IMR-90 (cell line): Measurements from ENCODE around the gene MDFI. TPM values are rescaled to one million over a fixed set of nuclear protein-coding genes. Genes with fewer than 3 reads are reported as not detected.

Experiments
- ATAC-seq: fragments of 200-7000 bp; cut with Tn5 transposase; 2 replicates; pipeline ENCODE4 v1.9.1; 2020; ENCODE audit warnings: low read depth, mild to moderate bottlenecking, moderate library complexity
- BruUV-seq: library from RNA; stranded (reverse); fragments of 400-500 nt; replicated peaks from 2 replicates; lab custom pipeline; 2021; lab: Mats Ljungman, UMichigan
- CTCF ChIA-PET: fragments of 300-600 bp; formaldehyde crosslinking; extraction: SDS; loops from one replicate; lab custom pipeline; 2021; ENCODE audit warnings: antibody characterized with exemption; lab: Yijun Ruan, JAX
- POLR2A ChIA-PET: fragments of 300-600 bp; sonication (Branson Sonifier 250); formaldehyde crosslinking; loops from one replicate; lab custom pipeline; 2022; ENCODE audit warnings: antibody characterized with exemption; ENCODE audit not compliant: unreplicated experiment; lab: Charles Lee
- DNase-seq: peaks from one replicate; pipeline ENCODE4 v3.0.0; 2013
- H2AFZ ChIP-seq: replicated peaks from 2 replicates; pipeline ENCODE3; 2013; ENCODE audit warnings: low read length, mild to moderate bottlenecking; ENCODE audit not compliant: poor library complexity
- H2AK5ac ChIP-seq: 2 replicates; pipeline ENCODE4 v1.6.1; 2013; ENCODE audit warnings: low read depth, low read length, inconsistent platforms
- H2AK9ac ChIP-seq: replicated peaks from 2 replicates; pipeline ENCODE3; 2013; ENCODE audit warnings: mild to moderate bottlenecking, low read depth, low read length, moderate library complexity; ENCODE audit not compliant: poor library complexity
- H2BK120ac ChIP-seq: 2 replicates; pipeline ENCODE4 v1.6.1; 2013; ENCODE audit warnings: low read depth, low read length, inconsistent platforms
- H2BK15ac ChIP-seq: 3 replicates; pipeline ENCODE4 v1.6.1; 2013; ENCODE audit warnings: low read depth, low read length, inconsistent platforms
- H2BK20ac ChIP-seq: 2 replicates; pipeline ENCODE4 v1.6.1; 2013; ENCODE audit warnings: low read depth, mild to moderate bottlenecking, inconsistent platforms, low read length, moderate library complexity
- H2BK5ac ChIP-seq: 2 replicates; pipeline ENCODE4 v1.6.1; 2013; ENCODE audit warnings: mild to moderate bottlenecking, low read depth, low read length, inconsistent platforms; ENCODE audit not compliant: poor library complexity, severe bottlenecking
- H3K14ac ChIP-seq: replicated peaks from 2 replicates; pipeline ENCODE4 v1.6.1; 2013; ENCODE audit warnings: low read depth, low read length, inconsistent platforms
- H3K18ac ChIP-seq: 2 replicates; pipeline ENCODE4 v1.6.1; 2013; ENCODE audit warnings: low read depth, low read length, control low read depth
- H3K23ac ChIP-seq: 2 replicates; pipeline ENCODE4 v1.6.1; 2013; ENCODE audit warnings: low read depth, low read length, inconsistent platforms
- H3K27ac ChIP-seq: 2 replicates; pipeline ENCODE4 v1.5.1; 2013; ENCODE audit warnings: mild to moderate bottlenecking, control low read depth, low read length; ENCODE audit not compliant: insufficient read depth
- H3K27me3 ChIP-seq: 2 replicates; pipeline ENCODE4 v1.6.1; 2013; ENCODE audit warnings: low read length; ENCODE audit not compliant: control insufficient read depth, insufficient read depth
- H3K36me3 ChIP-seq: 2 replicates; pipeline ENCODE4 v1.6.1; 2013; ENCODE audit warnings: low read length, mixed read lengths; ENCODE audit not compliant: control insufficient read depth, insufficient read depth
- H3K4ac ChIP-seq: 2 replicates; pipeline ENCODE4 v1.6.1; 2013; ENCODE audit warnings: low read depth, low read length, inconsistent platforms
- H3K4me1 ChIP-seq: 2 replicates; pipeline ENCODE4 v1.6.1; 2013; ENCODE audit warnings: low read length, mixed read lengths; ENCODE audit not compliant: control insufficient read depth, insufficient read depth
- H3K4me2 ChIP-seq: 2 replicates; pipeline ENCODE4 v1.6.1; 2013; ENCODE audit warnings: low read depth, mild to moderate bottlenecking, control low read depth, low read length, moderate library complexity
- H3K4me3 ChIP-seq: 2 replicates; pipeline ENCODE4 v1.5.1; 2013; ENCODE audit warnings: low read depth, mild to moderate bottlenecking, control low read depth, low read length, moderate library complexity; ENCODE audit not compliant: insufficient read depth
- H3K56ac ChIP-seq: 2 replicates; pipeline ENCODE4 v1.6.1; 2013; ENCODE audit warnings: low read length, inconsistent platforms; ENCODE audit not compliant: insufficient read depth; ENCODE audit errors: extremely low read depth
- H3K79me1 ChIP-seq, 2 experiments: 2 replicates each; pipeline ENCODE4 v1.6.1; 2013; ENCODE audit warnings: low read length in 2 of 2, inconsistent platforms in 1 of 2, low read depth in 1 of 2
- H3K9ac ChIP-seq: 2 replicates; pipeline ENCODE4 v1.6.1; 2013; ENCODE audit warnings: low read depth, low read length, control low read depth
- H3K9me1 ChIP-seq: 2 replicates; pipeline ENCODE4 v1.6.1; 2013; ENCODE audit warnings: low read length, inconsistent platforms; ENCODE audit not compliant: insufficient read depth
- H3K9me3 ChIP-seq: 2 replicates; pipeline ENCODE4 v1.6.1; 2013; ENCODE audit warnings: low read length; ENCODE audit not compliant: control insufficient read depth, insufficient read depth
- H4K20me1 ChIP-seq: 2 replicates; pipeline ENCODE4 v1.6.1; 2013; ENCODE audit warnings: low read length, inconsistent platforms; ENCODE audit not compliant: insufficient read depth
- H4K5ac ChIP-seq: 2 replicates; pipeline ENCODE4 v1.6.1; 2013; ENCODE audit warnings: mild to moderate bottlenecking, low read depth, low read length, control low read depth
- H4K8ac ChIP-seq, 2 experiments: 2 replicates each; pipeline ENCODE4 v1.6.1; 2013; ENCODE audit warnings: low read depth in 2 of 2, low read length in 2 of 2, control low read depth in 1 of 2, inconsistent platforms in 1 of 2
- H4K91ac ChIP-seq: 2 replicates; pipeline ENCODE4 v1.6.1; 2013; ENCODE audit warnings: low read depth, low read length, inconsistent platforms; ENCODE audit not compliant: insufficient read depth
- CEBPB ChIP-seq: IDR thresholded peaks from 2 replicates; pipeline ENCODE4 v1.6.1; 2012; ENCODE audit warnings: low read depth, low read length, improper control_type of control experiment
- WGBS, 2 experiments: methylation state at CpG; one replicate each; pipeline versions ENCODE4 v1.1.5 to v1.1.7; 2013; ENCODE audit warnings: missing lambda C conversion rate in 2 of 2; ENCODE audit not compliant: insufficient read length in 1 of 2; ENCODE audit errors: extremely low coverage in 2 of 2; 5-methylcytosine and 5-hydroxymethylcytosine counted together
- dilution Hi-C: fragments of 300-500 bp; cut with HindIII; formaldehyde crosslinking; loops from one replicate; pipeline ENCODE4 v1.14.3; 2018; ENCODE audit warnings: low sequenced_read_pairs; ENCODE audit not compliant: unreplicated experiment
- in situ Hi-C: fragments of 300-500 bp; cut with MboI; formaldehyde crosslinking; loops from 3 replicates; pipeline ENCODE4 v1.14.3; 2019; ENCODE audit warnings: low sequenced_read_pairs, inconsistent platforms, mixed read lengths
- intact Hi-C: fragments of 100-400 bp; cut with micrococcal nuclease; formaldehyde crosslinking; loops from 2 replicates; pipeline ENCODE4 v1.10.0; 2022
- polyA plus RNA-seq, 3 experiments: library from polyadenylated mRNA; depleted of rRNA; stranded (reverse); fragments of >200 nt; gene quantifications; 2 replicates each; pipeline ENCODE4 v1.2.3, GENCODE V29; 2012; ENCODE audit warnings: low replicate concordance in 1 of 3
- total RNA-seq: library from RNA; depleted of rRNA; stranded (reverse); fragments of >200 nt; gene quantifications from 2 replicates; pipeline ENCODE4 v1.2.3, GENCODE V29; 2012

The MDFI gene
- total and polyA plus RNA-seq, 2 of the 4 experiments (the other 2 are of a cell fraction), result 0.18 to 0.29 TPM

GRCh38 chr6:41652866-41653652 is 14.8 kb downstream of the MDFI start:
- no peaks in the 10 kb centered on the region for H4K20me1 ChIP-seq
- no peaks in the 10 kb centered on the region for H3K36me3 ChIP-seq
- no peak overlapping the region for H3K56ac ChIP-seq
- CTCF ChIA-PET, result no interaction called here
- H2AK5ac ChIP-seq, result no peak overlapping the region
- WGBS, 2 experiments, result 53% methylated on average over 18 of the region's 32 CpGs; no CpG with 5 or more reads in 1 of the 2 experiments
- H3K4me1 ChIP-seq, result peaks cover 7% of the 10 kb centered on the region; the same call in 1 of the 2 replicates
- H2BK15ac ChIP-seq, result no peak overlapping the region
- DNase-seq (peak; percentile 47), ATAC-seq (no peak)
- in situ Hi-C loops, result no loop called here
- peaks cover 45% of the 10 kb centered on the region for H3K27me3 ChIP-seq
- no peak overlapping the region for H3K4ac ChIP-seq
- no peak overlapping the region for H3K23ac ChIP-seq
- POLR2A ChIA-PET, result no interaction called here
- no peak overlapping the region for H4K91ac ChIP-seq
- no peak overlapping the region for H3K27ac ChIP-seq
- no peak overlapping the region for H3K9ac ChIP-seq
- no peak overlapping the region for H2BK5ac ChIP-seq
- dilution Hi-C loops, result no loop called here
- no peaks in the 10 kb centered on the region for H3K79me1 ChIP-seq
- H2BK120ac ChIP-seq, result no peak overlapping the region
- no peaks in the 10 kb centered on the region for H3K9me1 ChIP-seq
- no peak overlapping the region for H2BK20ac ChIP-seq
- TF ChIP-seq CEBPB, result no peak
- no peak overlapping the region for H3K4me2 ChIP-seq
- H4K5ac ChIP-seq, result no peak overlapping the region
- H2AFZ ChIP-seq, result no peak overlapping the region
- H3K14ac ChIP-seq, result no peak overlapping the region
- BruUV-seq, result no TSS peak
- intact Hi-C loops, result no loop called here
- H3K9me3 ChIP-seq, result no peaks in the 10 kb centered on the region
- H4K8ac ChIP-seq, result no peak overlapping the region
- H2AK9ac ChIP-seq, result no peak overlapping the region
- no peak overlapping the region for H3K18ac ChIP-seq
- no peak overlapping the region for H3K4me3 ChIP-seq
